GM23338 (cell line): ENCODE measurements around the gene VPS37C. TPM values are rescaled to one million over a fixed set of nuclear protein-coding genes. Genes with fewer than 3 reads are reported as not detected.

Experiments used
- ATAC-seq: fragments of 200-7000 bp; cut with Tn5 transposase; 3 replicates; pipeline ENCODE4 v1.9.1; 2020
- DNase-seq: peaks from one replicate; pipeline ENCODE4 v3.0.0-alpha.2; 2015; ENCODE audit warnings: low spot score
- H2AFZ ChIP-seq: fragments of 200-600 bp; sonication (generic); 2 replicates; pipeline ENCODE4 v1.8.0; 2016; ENCODE audit warnings: antibody characterized with exemption, mild to moderate bottlenecking, moderate library complexity
- H3F3A ChIP-seq: fragments of 200-600 bp; sonication (generic); replicated peaks from 2 replicates; pipeline ENCODE4 v1.8.0; 2017; ENCODE audit warnings: antibody characterized with exemption, mixed run types, low read depth
- H3K27ac ChIP-seq: fragments of 200-600 bp; sonication (generic); 2 replicates; pipeline ENCODE4 v1.6.1; 2016; ENCODE audit warnings: low read depth
- H3K27me3 ChIP-seq: fragments of 200-600 bp; sonication (generic); 2 replicates; pipeline ENCODE4 v1.8.0; 2016; ENCODE audit warnings: mild to moderate bottlenecking, mixed run types, moderate library complexity; ENCODE audit not compliant: insufficient read depth
- H3K36me3 ChIP-seq: fragments of 200-600 bp; sonication (generic); 2 replicates; pipeline ENCODE4 v1.8.0; 2016; ENCODE audit warnings: mild to moderate bottlenecking; ENCODE audit not compliant: insufficient read depth
- H3K4me1 ChIP-seq: fragments of 200-600 bp; sonication (generic); 2 replicates; pipeline ENCODE4 v1.8.0; 2016; ENCODE audit warnings: mild to moderate bottlenecking, moderate library complexity; ENCODE audit not compliant: insufficient read depth
- H3K4me2 ChIP-seq: fragments of 200-600 bp; sonication (generic); 2 replicates; pipeline ENCODE4 v1.7.1; 2017; ENCODE audit warnings: mixed run types
- H3K4me3 ChIP-seq: fragments of 200-600 bp; sonication (generic); 2 replicates; pipeline ENCODE4 v1.6.1; 2016; ENCODE audit warnings: mixed run types
- H3K79me2 ChIP-seq: fragments of 200-600 bp; sonication (generic); replicated peaks from 2 replicates; pipeline ENCODE4 v1.8.0; 2017; ENCODE audit warnings: mild to moderate bottlenecking; ENCODE audit not compliant: insufficient read depth
- H3K9me2 ChIP-seq: fragments of 200-600 bp; sonication (generic); 2 replicates; pipeline ENCODE4 v1.8.0; 2017; ENCODE audit not compliant: insufficient read depth
- H4K20me1 ChIP-seq: fragments of 200-600 bp; sonication (generic); replicated peaks from 2 replicates; pipeline ENCODE4 v1.8.0; 2017; ENCODE audit warnings: mild to moderate bottlenecking; ENCODE audit not compliant: insufficient read depth
- H3K27ac Mint-ChIP-seq: 2 replicates; pipeline ENCODE4 v1.8.0; 2020; ENCODE audit warnings: inconsistent platforms, mild to moderate bottlenecking, moderate library complexity, mixed read lengths
- H3K27me3 Mint-ChIP-seq: 3 replicates; pipeline ENCODE4 v1.8.0; 2022; ENCODE audit warnings: low read depth, mild to moderate bottlenecking, moderate library complexity, mixed read lengths, inconsistent platforms; ENCODE audit not compliant: insufficient read depth, poor library complexity
- H3K36me3 Mint-ChIP-seq: 3 replicates; pipeline ENCODE4 v1.8.0; 2021; ENCODE audit warnings: low read depth, mild to moderate bottlenecking, inconsistent platforms, moderate library complexity, mixed read lengths
- H3K4me1 Mint-ChIP-seq: 3 replicates; pipeline ENCODE4 v1.8.0; 2020; ENCODE audit warnings: mild to moderate bottlenecking, inconsistent platforms, mixed read lengths
- H3K4me3 Mint-ChIP-seq: 3 replicates; pipeline ENCODE4 v1.8.0; 2021; ENCODE audit warnings: moderate library complexity, mild to moderate bottlenecking, inconsistent platforms, mixed read lengths
- H3K9me3 Mint-ChIP-seq: 3 replicates; pipeline ENCODE4 v1.8.0; 2020; ENCODE audit warnings: moderate library complexity, mild to moderate bottlenecking, inconsistent platforms, mixed read lengths
- JUNB ChIP-seq: IDR thresholded peaks from one replicate; pipeline ENCODE4 v1.6.1; 2016; ENCODE audit warnings: antibody characterized with exemption; ENCODE audit not compliant: unreplicated experiment
- NANOG ChIP-seq: IDR thresholded peaks from 2 replicates; pipeline ENCODE4 v1.6.1; 2016; ENCODE audit warnings: antibody characterized with exemption, borderline replicate concordance
- ZNF114 ChIP-seq: fragments of 250-450 bp; sonication (Bioruptor Pico); IDR thresholded peaks from 2 replicates; pipeline ENCODE4 v1.5.0; 2020; ENCODE audit warnings: mild to moderate bottlenecking, moderate library complexity
- ZNF331 ChIP-seq: fragments of 250-450 bp; sonication (Bioruptor Pico); IDR thresholded peaks from 2 replicates; pipeline ENCODE4 v1.5.0; 2020; ENCODE audit warnings: low read depth, mild to moderate bottlenecking, moderate library complexity
- polyA plus RNA-seq: library from polyadenylated mRNA; unstranded; fragments of >200 nt; fragmentation: Nextera tagmentation; extraction: Ambion mirVana; gene quantifications from 2 replicates; pipeline ENCODE4 v1.2.1, GENCODE V29; 2016
- total RNA-seq: library from RNA; depleted of rRNA; stranded (reverse); fragments of >200 nt; shearing (Covaris generic); gene quantifications from 2 replicates; pipeline ENCODE4 v1.2.3, GENCODE V29; 2014
- TF ChIP-seq, protein P1 (sequence below): IDR thresholded peaks from one replicate; pipeline ENCODE4 v1.6.1; 2018; ENCODE audit warnings: antibody characterized with exemption; ENCODE audit not compliant: unreplicated experiment
- TF ChIP-seq, protein P2 (sequence below): fragments of 250-450 bp; sonication (Bioruptor Pico); IDR thresholded peaks from 2 replicates; pipeline ENCODE4 v1.5.0; 2020; ENCODE audit warnings: mild to moderate bottlenecking, moderate library complexity

The VPS37C gene
- total and polyA plus RNA-seq, 2 experiments from 2014 or later: 8.8 to 19.4 TPM

DNA sequence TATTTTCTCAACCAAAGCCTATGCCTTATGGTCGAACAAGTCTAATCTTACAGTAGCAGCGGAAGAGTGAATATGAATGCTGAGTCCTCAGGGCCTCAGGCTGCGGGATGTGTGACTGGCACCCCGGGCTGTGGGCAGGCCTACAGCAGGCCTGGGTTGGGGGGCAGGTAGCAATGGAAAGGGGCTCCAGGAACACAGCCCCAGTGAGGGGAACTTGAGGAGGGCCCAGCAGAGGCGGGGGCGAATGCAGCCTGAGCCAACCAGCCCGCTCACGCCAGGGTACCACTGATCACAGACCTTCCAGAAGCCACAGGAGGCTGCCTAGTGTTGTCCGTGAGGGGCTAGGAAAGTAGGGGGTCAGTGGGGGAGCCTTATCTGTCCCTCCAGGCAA lies 70.2 kb downstream of the VPS37C start:
- H3K36me3 Mint-ChIP-seq: peaks cover 4% of the 10 kb centered on the region; the same call in 1 of the 3 replicates
- no peak overlapping the region for H3K4me2 ChIP-seq
- no peaks in the 10 kb centered on the region for H3K36me3 ChIP-seq
- H3K27me3 ChIP-seq: no peaks in the 10 kb centered on the region
- H3K4me1 Mint-ChIP-seq: peaks cover 11% of the 10 kb centered on the region
- no peak overlapping the region for H3K27ac ChIP-seq
- ATAC-seq (no peak), DNase-seq (no peak)
- no peaks in the 10 kb centered on the region; the same call in 1 of the 2 replicates for H3K4me1 ChIP-seq
- no peaks in the 10 kb centered on the region for H3F3A ChIP-seq
- no peak for TF ChIP-seq ZNF331 (CRISPR knock-in tag)
- peak overlapping the region; percentile 47; the same call in 1 of the 2 replicates for H2AFZ ChIP-seq
- H3K4me3 ChIP-seq: no peak overlapping the region
- no peaks in the 10 kb centered on the region for H3K79me2 ChIP-seq
- H3K27me3 Mint-ChIP-seq: peaks cover 5% of the 10 kb centered on the region
- H3K9me3 Mint-ChIP-seq: peaks cover 28% of the 10 kb centered on the region
- no peak overlapping the region for H3K27ac Mint-ChIP-seq
- H3K9me2 ChIP-seq: no peaks in the 10 kb centered on the region
- no peaks in the 10 kb centered on the region for H4K20me1 ChIP-seq
- no peak overlapping the region for H3K4me3 Mint-ChIP-seq

DNA sequence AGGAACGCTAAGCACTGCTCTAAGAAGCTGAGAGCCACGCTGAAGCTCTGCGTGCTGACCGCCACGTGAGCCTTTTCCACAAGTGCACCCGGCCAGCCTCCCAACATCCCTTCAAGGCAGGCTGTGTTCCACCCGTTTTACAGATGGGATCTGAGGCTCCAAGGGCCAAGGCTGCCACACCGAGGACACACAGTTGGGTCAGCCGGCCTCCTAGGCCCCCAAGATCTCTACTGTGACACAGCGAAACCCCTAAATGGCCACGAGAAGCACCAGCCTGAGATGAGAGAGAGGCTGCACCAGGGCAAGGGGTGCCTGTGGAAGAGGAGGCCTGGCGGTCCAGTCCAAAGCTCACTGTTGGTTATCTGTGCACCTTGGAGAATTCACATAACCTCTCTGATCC lies 70.7 kb downstream of the VPS37C start:
- H4K20me1 ChIP-seq: no peaks in the 10 kb centered on the region
- no peak overlapping the region for H3K4me2 ChIP-seq
- peak overlapping the region; percentile 47; the same call in 1 of the 2 replicates for H2AFZ ChIP-seq
- H3F3A ChIP-seq: no peaks in the 10 kb centered on the region
- no peak for ATAC-seq
- no peak overlapping the region for H3K4me3 ChIP-seq
- no peak for TF ChIP-seq NANOG
- no peak overlapping the region for H3K4me3 Mint-ChIP-seq
- peaks cover 11% of the 10 kb centered on the region for H3K4me1 Mint-ChIP-seq
- H3K27me3 ChIP-seq: no peaks in the 10 kb centered on the region
- no peak overlapping the region for H3K27ac ChIP-seq
- peaks cover 4% of the 10 kb centered on the region; the same call in 1 of the 3 replicates for H3K36me3 Mint-ChIP-seq
- no peak overlapping the region for H3K27ac Mint-ChIP-seq
- H3K9me3 Mint-ChIP-seq: peaks cover 28% of the 10 kb centered on the region
- H3K9me2 ChIP-seq: no peaks in the 10 kb centered on the region
- DNase-seq: no peak
- no peaks in the 10 kb centered on the region for H3K79me2 ChIP-seq
- no peaks in the 10 kb centered on the region; the same call in 1 of the 2 replicates for H3K4me1 ChIP-seq
- no peaks in the 10 kb centered on the region for H3K36me3 ChIP-seq
- H3K27me3 Mint-ChIP-seq: peaks cover 5% of the 10 kb centered on the region

DNA sequence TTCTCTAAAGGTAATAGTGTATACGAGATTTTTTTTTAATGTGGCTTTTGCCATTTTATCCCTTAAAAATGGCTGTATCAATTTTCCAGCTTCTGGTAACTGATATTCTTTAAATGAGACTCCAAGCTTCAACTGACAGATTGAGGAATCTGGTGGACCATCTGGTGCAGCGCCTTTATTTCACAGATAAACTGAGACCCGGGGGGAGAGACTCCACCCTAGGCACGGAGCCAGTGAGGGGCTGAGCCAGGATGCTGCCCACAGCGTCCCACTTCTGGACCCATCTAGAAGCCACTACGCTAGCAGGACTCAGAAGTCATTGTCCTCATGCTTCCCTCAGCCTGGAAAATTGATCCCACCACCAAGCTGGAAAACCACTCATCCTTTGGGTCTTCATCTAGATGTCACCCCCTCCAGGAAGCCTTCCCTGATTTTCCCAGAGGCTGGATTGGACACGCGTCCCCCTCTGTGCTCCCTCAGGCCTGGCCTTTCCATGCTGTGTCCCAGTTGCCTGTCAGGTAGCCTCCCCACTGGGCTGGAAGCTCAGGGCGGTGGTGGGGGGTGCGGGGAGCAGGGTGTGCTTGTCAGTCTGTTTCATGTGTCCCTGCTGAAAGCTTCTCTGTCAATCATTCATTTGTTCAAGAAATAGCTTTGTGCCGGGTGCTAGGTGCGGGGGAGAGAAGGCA lies 71.3 kb downstream of the VPS37C start:
- Mint-ChIP-seq H3K4me1 (peaks cover 11% of the 10 kb centered on the region), H3K36me3 (peaks cover 4% of the 10 kb centered on the region; the same call in 1 of the 3 replicates), H3K9me3 (peaks cover 25% of the 10 kb centered on the region), H3K27me3 (peaks cover 4% of the 10 kb centered on the region), H3K4me3 (no peak overlapping the region), H3K27ac (no peak overlapping the region)
- Histone ChIP-seq H3K79me2 (no peaks in the 10 kb centered on the region), H3K4me2 (no peak overlapping the region), H3K9me2 (no peaks in the 10 kb centered on the region), H4K20me1 (no peaks in the 10 kb centered on the region), H3K27ac (no peak overlapping the region), H2AFZ (0 out of 2 replicates have a peak overlapping the region, but pooled peaks have one; percentile 47), H3F3A (no peaks in the 10 kb centered on the region), H3K4me3 (no peak overlapping the region), H3K36me3 (no peaks in the 10 kb centered on the region), H3K27me3 (no peaks in the 10 kb centered on the region), H3K4me1 (no peaks in the 10 kb centered on the region; the same call in 1 of the 2 replicates)
- DNase-seq (no peak), ATAC-seq (no peak)
- no peak for TF ChIP-seq JUNB
- TF ChIP-seq, protein P1, sequence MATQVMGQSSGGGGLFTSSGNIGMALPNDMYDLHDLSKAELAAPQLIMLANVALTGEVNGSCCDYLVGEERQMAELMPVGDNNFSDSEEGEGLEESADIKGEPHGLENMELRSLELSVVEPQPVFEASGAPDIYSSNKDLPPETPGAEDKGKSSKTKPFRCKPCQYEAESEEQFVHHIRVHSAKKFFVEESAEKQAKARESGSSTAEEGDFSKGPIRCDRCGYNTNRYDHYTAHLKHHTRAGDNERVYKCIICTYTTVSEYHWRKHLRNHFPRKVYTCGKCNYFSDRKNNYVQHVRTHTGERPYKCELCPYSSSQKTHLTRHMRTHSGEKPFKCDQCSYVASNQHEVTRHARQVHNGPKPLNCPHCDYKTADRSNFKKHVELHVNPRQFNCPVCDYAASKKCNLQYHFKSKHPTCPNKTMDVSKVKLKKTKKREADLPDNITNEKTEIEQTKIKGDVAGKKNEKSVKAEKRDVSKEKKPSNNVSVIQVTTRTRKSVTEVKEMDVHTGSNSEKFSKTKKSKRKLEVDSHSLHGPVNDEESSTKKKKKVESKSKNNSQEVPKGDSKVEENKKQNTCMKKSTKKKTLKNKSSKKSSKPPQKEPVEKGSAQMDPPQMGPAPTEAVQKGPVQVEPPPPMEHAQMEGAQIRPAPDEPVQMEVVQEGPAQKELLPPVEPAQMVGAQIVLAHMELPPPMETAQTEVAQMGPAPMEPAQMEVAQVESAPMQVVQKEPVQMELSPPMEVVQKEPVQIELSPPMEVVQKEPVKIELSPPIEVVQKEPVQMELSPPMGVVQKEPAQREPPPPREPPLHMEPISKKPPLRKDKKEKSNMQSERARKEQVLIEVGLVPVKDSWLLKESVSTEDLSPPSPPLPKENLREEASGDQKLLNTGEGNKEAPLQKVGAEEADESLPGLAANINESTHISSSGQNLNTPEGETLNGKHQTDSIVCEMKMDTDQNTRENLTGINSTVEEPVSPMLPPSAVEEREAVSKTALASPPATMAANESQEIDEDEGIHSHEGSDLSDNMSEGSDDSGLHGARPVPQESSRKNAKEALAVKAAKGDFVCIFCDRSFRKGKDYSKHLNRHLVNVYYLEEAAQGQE: no peak
- TF ChIP-seq, protein P2, sequence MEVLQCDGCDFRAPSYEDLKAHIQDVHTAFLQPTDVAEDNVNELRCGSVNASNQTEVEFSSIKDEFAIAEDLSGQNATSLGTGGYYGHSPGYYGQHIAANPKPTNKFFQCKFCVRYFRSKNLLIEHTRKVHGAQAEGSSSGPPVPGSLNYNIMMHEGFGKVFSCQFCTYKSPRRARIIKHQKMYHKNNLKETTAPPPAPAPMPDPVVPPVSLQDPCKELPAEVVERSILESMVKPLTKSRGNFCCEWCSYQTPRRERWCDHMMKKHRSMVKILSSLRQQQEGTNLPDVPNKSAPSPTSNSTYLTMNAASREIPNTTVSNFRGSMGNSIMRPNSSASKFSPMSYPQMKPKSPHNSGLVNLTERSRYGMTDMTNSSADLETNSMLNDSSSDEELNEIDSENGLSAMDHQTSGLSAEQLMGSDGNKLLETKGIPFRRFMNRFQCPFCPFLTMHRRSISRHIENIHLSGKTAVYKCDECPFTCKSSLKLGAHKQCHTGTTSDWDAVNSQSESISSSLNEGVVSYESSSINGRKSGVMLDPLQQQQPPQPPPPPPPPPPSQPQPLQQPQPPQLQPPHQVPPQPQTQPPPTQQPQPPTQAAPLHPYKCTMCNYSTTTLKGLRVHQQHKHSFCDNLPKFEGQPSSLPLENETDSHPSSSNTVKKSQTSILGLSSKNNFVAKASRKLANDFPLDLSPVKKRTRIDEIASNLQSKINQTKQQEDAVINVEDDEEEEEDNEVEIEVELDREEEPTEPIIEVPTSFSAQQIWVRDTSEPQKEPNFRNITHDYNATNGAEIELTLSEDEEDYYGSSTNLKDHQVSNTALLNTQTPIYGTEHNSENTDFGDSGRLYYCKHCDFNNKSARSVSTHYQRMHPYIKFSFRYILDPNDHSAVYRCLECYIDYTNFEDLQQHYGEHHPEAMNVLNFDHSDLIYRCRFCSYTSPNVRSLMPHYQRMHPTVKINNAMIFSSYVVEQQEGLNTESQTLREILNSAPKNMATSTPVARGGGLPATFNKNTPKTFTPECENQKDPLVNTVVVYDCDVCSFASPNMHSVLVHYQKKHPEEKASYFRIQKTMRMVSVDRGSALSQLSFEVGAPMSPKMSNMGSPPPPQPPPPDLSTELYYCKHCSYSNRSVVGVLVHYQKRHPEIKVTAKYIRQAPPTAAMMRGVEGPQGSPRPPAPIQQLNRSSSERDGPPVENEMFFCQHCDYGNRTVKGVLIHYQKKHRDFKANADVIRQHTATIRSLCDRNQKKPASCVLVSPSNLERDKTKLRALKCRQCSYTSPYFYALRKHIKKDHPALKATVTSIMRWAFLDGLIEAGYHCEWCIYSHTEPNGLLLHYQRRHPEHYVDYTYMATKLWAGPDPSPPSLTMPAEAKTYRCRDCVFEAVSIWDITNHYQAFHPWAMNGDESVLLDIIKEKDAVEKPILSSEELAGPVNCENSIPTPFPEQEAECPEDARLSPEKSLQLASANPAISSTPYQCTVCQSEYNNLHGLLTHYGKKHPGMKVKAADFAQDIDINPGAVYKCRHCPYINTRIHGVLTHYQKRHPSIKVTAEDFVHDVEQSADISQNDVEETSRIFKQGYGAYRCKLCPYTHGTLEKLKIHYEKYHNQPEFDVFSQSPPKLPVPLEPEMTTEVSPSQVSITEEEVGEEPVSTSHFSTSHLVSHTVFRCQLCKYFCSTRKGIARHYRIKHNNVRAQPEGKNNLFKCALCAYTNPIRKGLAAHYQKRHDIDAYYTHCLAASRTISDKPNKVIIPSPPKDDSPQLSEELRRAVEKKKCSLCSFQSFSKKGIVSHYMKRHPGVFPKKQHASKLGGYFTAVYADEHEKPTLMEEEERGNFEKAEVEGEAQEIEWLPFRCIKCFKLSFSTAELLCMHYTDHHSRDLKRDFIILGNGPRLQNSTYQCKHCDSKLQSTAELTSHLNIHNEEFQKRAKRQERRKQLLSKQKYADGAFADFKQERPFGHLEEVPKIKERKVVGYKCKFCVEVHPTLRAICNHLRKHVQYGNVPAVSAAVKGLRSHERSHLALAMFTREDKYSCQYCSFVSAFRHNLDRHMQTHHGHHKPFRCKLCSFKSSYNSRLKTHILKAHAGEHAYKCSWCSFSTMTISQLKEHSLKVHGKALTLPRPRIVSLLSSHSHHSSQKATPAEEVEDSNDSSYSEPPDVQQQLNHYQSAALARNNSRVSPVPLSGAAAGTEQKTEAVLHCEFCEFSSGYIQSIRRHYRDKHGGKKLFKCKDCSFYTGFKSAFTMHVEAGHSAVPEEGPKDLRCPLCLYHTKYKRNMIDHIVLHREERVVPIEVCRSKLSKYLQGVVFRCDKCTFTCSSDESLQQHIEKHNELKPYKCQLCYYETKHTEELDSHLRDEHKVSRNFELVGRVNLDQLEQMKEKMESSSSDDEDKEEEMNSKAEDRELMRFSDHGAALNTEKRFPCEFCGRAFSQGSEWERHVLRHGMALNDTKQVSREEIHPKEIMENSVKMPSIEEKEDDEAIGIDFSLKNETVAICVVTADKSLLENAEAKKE (CRISPR knock-in tag): no peak
- TF ChIP-seq ZNF114 (CRISPR knock-in tag): no peak
